Stimulated activated naive CD4-positive, alpha-beta T cell treated with Interleukin-2 at 50 U/mL for 16 hours (primary cell): ENCODE data around the gene RGS4.

Source experiments
- DNase-seq: peaks from one replicate; lab custom pipeline; 2025; lab: John Stamatoyannopoulos, UW

Gene RGS4

GRCh38 chr1:163102590-163102989 lies 33.4 kb downstream of the RGS4 start:
- DNase-seq = no peak

- no peak for DNase-seq
Measured at GRCh38 chr1:163104385-163105099, 35.4 kb downstream of the RGS4 start.

- no peak for DNase-seq
Measured at GRCh38 chr1:163106364-163106987, 37.3 kb downstream of the RGS4 start.

- no peak for DNase-seq
Measured at GRCh38 chr1:163107655-163108054, 38.5 kb downstream of the RGS4 start.

- DNase-seq = no peak
Measured at GRCh38 chr1:163115887-163116286, 46.7 kb downstream of the RGS4 start.

- no peak for DNase-seq
Measured at GRCh38 chr1:163119707-163120106, 50.5 kb downstream of the RGS4 start.

- DNase-seq = no peak
Measured at GRCh38 chr1:163120372-163120771, 51.2 kb downstream of the RGS4 start.

- no peak for DNase-seq
Measured at GRCh38 chr1:163124812-163125211, 55.7 kb downstream of the RGS4 start.
